Esophagus muscularis mucosa (tissue), 4 donors: ENCODE results near the gene C2orf42. TPM values are rescaled to one million over a fixed set of nuclear protein-coding genes. Genes with fewer than 3 reads are reported as not detected.
"Not testable (repeated sequence)": the region's sequence is repeated elsewhere in the genome, so short reads cannot be mapped to it uniquely, and the experiment has no call there.

Experiments used
- DNase-seq: peaks from one replicate; pipeline ENCODE4 v3.0.0-alpha.2; 2017; ENCODE audit errors: extremely low spot score
- H3K27ac ChIP-seq, 4 donors: fragments of 200-600 bp; sonication (generic); replicated peaks in 1 of 4; 1 replicate in 3 of 4; 2 replicates in 1 of 4; pipeline ENCODE4 v1.5.1; 2016 to 2019; ENCODE audit warnings: mild to moderate bottlenecking in 1 of 4
- H3K27me3 ChIP-seq, 4 donors: fragments of 200-600 bp; sonication (generic); one replicate each; pipeline versions ENCODE4 v1.5.1 to v1.6.0; 2016 to 2019
- H3K36me3 ChIP-seq, 4 donors: fragments of 200-600 bp; sonication (generic); one replicate each; pipeline ENCODE4 v1.5.1; 2016 to 2019
- H3K4me1 ChIP-seq, 4 donors: fragments of 200-600 bp; sonication (generic); one replicate each; pipeline ENCODE4 v1.5.1; 2016 to 2019
- H3K4me3 ChIP-seq, 4 donors: fragments of 200-600 bp; sonication (generic); 1 replicate in 2 of 4; 2 replicates in 2 of 4; pipeline ENCODE4 v1.5.1; 2016 to 2019; ENCODE audit warnings: mild to moderate bottlenecking in 4 of 4, moderate library complexity in 1 of 4
- H3K9me3 ChIP-seq, 4 donors: fragments of 200-600 bp; sonication (generic); 1 replicate in 3 of 4; 2 replicates in 1 of 4; pipeline ENCODE4 v1.5.1; 2016 to 2019
- CTCF ChIP-seq, 3 experiments: fragments of 200-600 bp in 2 of 3; fragments of 450-650 bp in 1 of 3; sonication (generic) in 2 of 3; IDR thresholded peaks; one replicate each; pipeline ENCODE4 v1.5.1; 2017 to 2019; ENCODE audit warnings: antibody characterized with exemption in 3 of 3, mild to moderate bottlenecking in 2 of 3, moderate library complexity in 1 of 3
- EP300 ChIP-seq: sonication (generic); formaldehyde crosslinking; IDR thresholded peaks from one replicate; pipeline ENCODE4 v1.6.1; 2017; ENCODE audit warnings: antibody characterized with exemption
- POLR2A ChIP-seq: fragments of 450-650 bp; IDR thresholded peaks from one replicate; pipeline ENCODE4 v1.6.1; 2017; ENCODE audit warnings: antibody characterized with exemption, moderate library complexity, mild to moderate bottlenecking, low read depth
- POLR2AphosphoS5 ChIP-seq, 2 donors: sonication (generic); formaldehyde crosslinking; IDR thresholded peaks; one replicate each; pipeline ENCODE4 v1.6.1; 2017; ENCODE audit warnings: antibody characterized with exemption in 2 of 2
- WGBS: methylation state at CpG from one replicate; pipeline ENCODE4 v1.1.5; 2018; 5-methylcytosine and 5-hydroxymethylcytosine counted together
- intact Hi-C: fragments of 100-400 bp; cut with DNase I; formaldehyde crosslinking; loops from one replicate; pipeline ENCODE4 v1.15.1; 2023
- total RNA-seq, 4 donors: library from RNA; depleted of rRNA; stranded (reverse); fragments of >200 nt; gene quantifications; one replicate each; pipeline versions ENCODE4 v1.1.0 to v1.2.1, GENCODE V29; 2016

The C2orf42 gene
- total RNA-seq, 4 donors from 2014 or later, result 15.4 to 20.9 (median 17.9) TPM

- Histone ChIP-seq H3K36me3 (peaks cover 20 to 96% (median 82%) of the 10 kb centered on the region in 4 donors), H3K9me3 (no peaks in the 10 kb centered on the region), H3K27me3 (no peaks in the 10 kb centered on the region), H3K27ac (no peak overlapping the region), H3K4me3 (no peak overlapping the region), H3K4me1 (no peaks in the 10 kb centered on the region)
- DNase-seq, result no peak
- intact Hi-C loops, result no loop called here
- WGBS, result 88% methylated on average over 6 of the region's 6 CpGs
- TF ChIP-seq POLR2A, result no peak
- TF ChIP-seq POLR2AphosphoS5 (IDR thresholded peaks at IDR 0.05), result no peak
- TF ChIP-seq CTCF (IDR thresholded peaks at IDR 0.05), result no peak
- no peak for TF ChIP-seq EP300
Measured at GRCh38 chr2:70160545-70160944, 30.3 kb downstream of the C2orf42 start.

GRCh38 chr2:70149130-70149686 is 41.6 kb downstream of the C2orf42 start:
- 88% methylated on average over 16 of the region's 19 CpGs for WGBS
- DNase-seq, H3K27me3 ChIP-seq, H3K4me3 ChIP-seq, H3K4me1 ChIP-seq, H3K9me3 ChIP-seq, intact Hi-C loops, H3K27ac ChIP-seq: not testable (repeated sequence)
- H3K36me3 ChIP-seq, result peaks cover 0 to 36% (median 27%) of the 10 kb centered on the region in 4 donors

DNA sequence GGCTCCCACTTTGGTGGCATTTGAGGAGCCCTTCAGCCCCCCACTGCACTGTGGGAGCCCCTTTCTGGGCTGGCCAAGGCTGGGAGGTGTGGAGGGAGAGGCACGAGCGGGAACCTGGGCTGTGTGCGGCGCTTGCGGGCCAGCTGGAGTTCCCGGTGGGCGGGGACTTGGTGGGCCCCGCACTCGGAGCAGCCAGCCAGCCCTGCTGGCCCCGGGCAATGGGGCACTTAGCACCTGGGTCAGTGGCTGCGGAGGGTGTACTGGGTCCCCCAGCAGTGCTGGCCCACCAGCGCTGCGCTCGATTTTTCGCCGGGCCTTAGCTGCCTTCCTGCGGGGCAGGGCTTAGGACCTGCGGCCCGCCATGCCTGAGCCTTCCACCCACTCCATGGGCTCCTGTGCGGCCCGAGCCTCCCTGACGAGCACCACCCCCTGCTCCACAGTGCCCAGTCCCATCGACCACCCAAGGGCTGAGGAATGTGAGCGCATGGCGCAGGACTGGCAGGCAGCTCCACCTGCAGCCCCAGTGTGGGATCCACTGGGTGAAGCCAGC is 42.5 kb downstream of the C2orf42 start:
- intact Hi-C loops, result not testable (repeated sequence)

GRCh38 chr2:70145851-70146739 is 44.7 kb downstream of the C2orf42 start:
- Histone ChIP-seq H3K4me3 (no peak overlapping the region), H3K9me3 (no peaks in the 10 kb centered on the region), H3K36me3 (peaks cover 0 to 16% (median 13%) of the 10 kb centered on the region in 4 donors), H3K27me3 (no peaks in the 10 kb centered on the region), H3K27ac (no peak overlapping the region), H3K4me1 (peaks cover 16 to 18% (median 16%) of the 10 kb centered on the region in 4 donors)
- WGBS, result 79% methylated on average over 9 of the region's 9 CpGs
- intact Hi-C loops, result no loop called here
- TF ChIP-seq EP300, result no peak
- TF ChIP-seq CTCF (IDR thresholded peaks at IDR 0.05), result no peak
- no peak for TF ChIP-seq POLR2AphosphoS5 (IDR thresholded peaks at IDR 0.05)
- no peak for TF ChIP-seq POLR2A
- DNase-seq, result no peak

More for the DNA sequence above, 42.5 kb downstream of the C2orf42 start:
- H3K9me3 ChIP-seq, H3K4me1 ChIP-seq, H3K4me3 ChIP-seq, H3K27ac ChIP-seq, DNase-seq, H3K27me3 ChIP-seq: not testable (repeated sequence)
- peaks cover 0 to 36% (median 27%) of the 10 kb centered on the region in 4 donors for H3K36me3 ChIP-seq
- no CpG with 5 or more reads among the region's 25 CpGs for WGBS

GRCh38 chr2:70145144-70145490 is 45.7 kb downstream of the C2orf42 start:
- peaks cover 0 to 11% (median 7%) of the 10 kb centered on the region in 4 donors for H3K36me3 ChIP-seq
- no peaks in the 10 kb centered on the region for H3K9me3 ChIP-seq
- intact Hi-C loops, result no loop called here
- TF ChIP-seq POLR2A (no peak), CTCF (IDR thresholded peaks at IDR 0.05) (no peak), POLR2AphosphoS5 (IDR thresholded peaks at IDR 0.05) (no peak), EP300 (no peak)
- no peak overlapping the region for H3K4me3 ChIP-seq
- 100% methylated on average over 3 of the region's 3 CpGs for WGBS
- H3K27ac ChIP-seq, result no peak overlapping the region
- no peaks in the 10 kb centered on the region for H3K27me3 ChIP-seq
- peaks cover 21 to 26% (median 23%) of the 10 kb centered on the region in 4 donors for H3K4me1 ChIP-seq
- no peak for DNase-seq
